Activated CD4-positive, alpha-beta T cell treated with anti-CD3 and anti-CD28 coated beads, Interleukin-2, Interleukin-6, amounts not matched to agents 100 ng/mL and 50 ng/mL, durations not matched to agents 16 hours and 8 hours (primary cell): ENCODE results near the gene XAGE3.
"Not testable (repeated sequence)": the region's sequence is repeated elsewhere in the genome, so short reads cannot be mapped to it uniquely, and the experiment has no call there.

Source experiments
- DNase-seq: peaks from one replicate; pipeline ENCODE4 v3.0.0-alpha.2; 2020

The XAGE3 gene, protein sequence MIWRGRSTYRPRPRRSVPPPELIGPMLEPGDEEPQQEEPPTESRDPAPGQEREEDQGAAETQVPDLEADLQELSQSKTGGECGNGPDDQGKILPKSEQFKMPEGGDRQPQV

GRCh38 chrX:52867610-52868348 lies at the start of gene XAGE3:
TSS of gene XAGE3 (minus strand) at chrX:52868083. CDS start at chrX:52867133, 950 bp downstream.
- DNase-seq: no peak

GRCh38 chrX:52914704-52915103 lies 46.8 kb upstream of the XAGE3 start:
- DNase-seq: not testable (repeated sequence)

DNA sequence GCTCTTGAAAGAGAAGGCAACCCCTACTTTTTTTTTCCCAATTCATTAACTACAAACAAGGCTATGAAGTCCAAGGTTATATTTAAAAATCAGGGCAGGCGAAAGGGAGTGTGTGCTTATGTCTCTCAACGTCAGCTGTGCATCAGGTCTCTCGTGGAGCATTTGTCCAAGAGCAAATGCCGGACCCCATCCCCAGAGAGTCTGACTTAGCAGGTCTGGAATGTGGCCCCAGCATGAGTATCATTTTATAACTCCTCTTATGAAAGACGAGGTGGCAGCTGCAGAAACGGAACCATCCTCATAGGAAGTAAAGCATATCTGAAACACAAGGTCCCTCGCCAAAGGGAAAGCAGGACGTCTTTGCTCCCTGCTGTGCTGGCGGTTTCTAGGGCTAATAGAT lies 45.8 kb upstream of the XAGE3 start:
- not testable (repeated sequence) for DNase-seq

- DNase-seq: not testable (repeated sequence)
Measured at GRCh38 chrX:52909313-52909969, 41.6 kb upstream of the XAGE3 start.

- DNase-seq: not testable (repeated sequence)
Measured at GRCh38 chrX:52907900-52908299, 40.0 kb upstream of the XAGE3 start.

GRCh38 chrX:52907137-52907536 lies 39.3 kb upstream of the XAGE3 start:
- not testable (repeated sequence) for DNase-seq

- not testable (repeated sequence) for DNase-seq
Measured at GRCh38 chrX:52906072-52906471, 38.2 kb upstream of the XAGE3 start.

DNA sequence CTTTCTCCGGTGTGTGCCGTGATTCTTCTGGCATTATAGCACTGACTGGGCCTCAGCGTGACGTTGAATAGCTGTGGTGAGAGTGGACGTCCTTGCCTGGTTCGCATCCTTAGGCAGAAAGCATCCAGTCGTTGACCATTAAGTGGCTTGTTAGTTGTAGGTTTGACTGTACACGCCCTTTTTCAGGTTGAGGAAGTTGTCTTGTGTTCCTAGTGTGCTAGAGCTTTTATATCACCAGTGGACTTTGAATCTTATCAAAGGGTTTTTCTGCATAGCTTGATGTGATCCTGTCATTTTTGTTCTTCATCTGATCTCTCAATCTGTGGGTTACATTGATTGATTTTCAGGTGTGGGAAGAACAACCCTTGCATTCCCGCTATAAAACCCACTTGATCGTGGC lies 37.6 kb upstream of the XAGE3 start:
- DNase-seq: not testable (repeated sequence)

- not testable (repeated sequence) for DNase-seq
Measured at GRCh38 chrX:52896855-52897709, 29.2 kb upstream of the XAGE3 start, which contains the start of gene FAM156B. TSS of gene FAM156B (plus strand) at chrX:52897330. CDS start at chrX:52907226, 9,896 bp downstream.

- DNase-seq: not testable (repeated sequence)
Measured at GRCh38 chrX:52896438-52896837, 28.6 kb upstream of the XAGE3 start.

GRCh38 chrX:52888090-52888489 lies 20.2 kb upstream of the XAGE3 start:
- not testable (repeated sequence) for DNase-seq

DNA sequence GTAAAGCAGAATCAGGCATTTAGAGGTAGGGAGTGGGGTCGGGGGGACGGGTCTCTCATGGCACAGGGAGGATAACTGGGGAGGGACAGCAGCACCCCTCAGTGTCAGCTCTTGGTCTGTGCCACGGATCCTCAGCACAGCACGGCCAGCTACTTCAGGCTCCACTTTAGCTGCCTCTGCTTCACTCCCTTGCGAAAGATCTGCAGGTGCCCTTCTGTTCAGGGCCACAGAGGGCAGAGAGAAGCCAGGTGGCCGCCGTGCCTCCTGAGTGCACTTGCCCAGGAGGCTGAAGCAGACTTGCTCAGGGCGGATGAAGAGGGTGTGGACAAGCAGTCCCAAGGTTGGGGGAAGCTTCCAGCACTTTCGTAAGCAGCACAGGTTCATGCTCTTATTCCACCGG lies 19.6 kb upstream of the XAGE3 start:
- not testable (repeated sequence) for DNase-seq

DNA sequence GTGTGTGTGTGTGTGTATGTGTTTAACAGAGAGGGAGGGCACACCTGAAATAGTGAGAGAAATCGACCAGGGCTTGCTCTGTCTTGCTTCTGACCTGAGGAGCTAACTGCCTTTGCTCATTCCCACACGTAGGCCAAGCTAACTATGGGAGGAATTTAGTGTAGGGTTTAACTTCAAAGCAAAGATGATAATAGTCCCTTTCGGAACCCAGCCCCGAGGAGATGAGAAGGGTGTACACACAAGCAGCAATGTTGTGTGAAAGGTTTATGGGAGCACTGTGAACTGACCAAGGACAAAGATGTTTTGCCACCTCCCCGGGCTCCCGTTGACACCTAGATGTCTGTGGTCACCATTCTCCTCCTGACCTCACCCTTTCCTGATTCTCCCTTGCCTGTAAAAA lies 8.5 kb upstream of the XAGE3 start:
- not testable (repeated sequence) for DNase-seq

GRCh38 chrX:52875436-52875835 lies 7.6 kb upstream of the XAGE3 start:
- not testable (repeated sequence) for DNase-seq

- peak; percentile 30 for DNase-seq
Measured at GRCh38 chrX:52874661-52875060, 6.8 kb upstream of the XAGE3 start.

DNA sequence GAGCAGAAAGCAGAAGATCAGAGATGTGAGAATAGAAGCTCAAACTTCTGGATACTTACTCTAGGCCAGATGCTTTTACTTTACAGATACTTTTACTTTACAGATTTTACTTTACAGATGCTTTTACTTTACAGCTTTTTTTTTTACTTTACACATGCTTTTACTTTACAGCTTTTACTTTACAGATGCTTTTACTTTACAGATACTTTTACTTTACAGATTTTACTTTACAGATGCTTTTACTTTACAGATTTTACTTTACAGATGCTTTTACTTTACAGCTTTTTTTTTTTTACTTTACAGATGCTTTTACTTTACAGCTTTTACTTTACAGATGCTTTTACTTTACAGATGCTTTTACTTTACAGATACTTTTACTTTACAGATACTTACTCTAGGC lies 5.9 kb upstream of the XAGE3 start:
- not testable (repeated sequence) for DNase-seq

DNA sequence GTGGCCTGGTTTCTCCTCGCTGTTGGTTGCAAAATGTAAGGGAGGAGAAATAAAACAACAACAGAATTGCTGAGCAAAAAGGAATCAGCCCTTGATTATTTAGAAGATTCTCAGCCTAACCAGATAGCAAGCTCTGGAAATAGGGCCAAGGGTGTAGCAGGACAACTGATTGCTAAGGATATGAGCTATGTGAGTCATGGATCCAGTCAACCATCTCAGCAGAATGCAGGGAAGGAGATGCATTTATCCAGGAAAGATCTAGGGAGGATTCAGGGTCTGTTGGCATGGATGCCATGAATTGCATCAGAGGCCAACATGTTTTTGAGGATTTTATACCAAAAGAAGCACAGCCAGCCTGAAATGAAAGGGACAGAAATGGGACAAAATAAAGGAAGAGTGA lies 2.2 kb upstream of the XAGE3 start:
- DNase-seq: no peak

DNA sequence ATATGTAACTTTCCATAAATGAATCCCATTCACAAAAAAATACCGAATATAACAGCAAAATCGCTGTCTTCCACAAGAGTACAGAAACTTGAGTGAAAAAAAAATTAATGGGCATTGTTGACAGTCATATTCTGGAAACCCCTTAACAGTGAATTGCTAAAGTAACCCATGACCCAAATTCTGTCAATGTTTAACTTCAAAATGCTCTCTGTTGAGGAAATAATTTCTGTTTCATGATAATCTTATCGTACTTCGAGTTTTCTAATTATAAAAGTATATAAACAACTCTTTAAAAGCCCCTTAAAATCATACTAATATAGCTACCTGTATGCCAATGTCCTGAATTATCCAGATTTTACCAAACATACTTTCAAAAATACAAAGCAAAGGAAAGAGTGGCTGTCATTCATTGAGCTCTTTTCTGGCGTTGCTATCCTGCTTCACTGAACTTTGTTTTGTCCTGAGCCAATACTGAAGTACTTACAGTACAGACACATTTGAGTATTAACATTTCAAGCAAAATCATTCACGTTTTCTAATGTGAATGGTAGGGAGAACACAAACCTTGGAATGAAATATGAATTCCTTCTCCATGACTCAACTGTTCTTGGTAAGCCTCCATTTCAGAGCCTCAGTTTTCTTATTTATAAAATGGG lies 2.4 kb downstream of the XAGE3 start:
- DNase-seq: no peak

DNA sequence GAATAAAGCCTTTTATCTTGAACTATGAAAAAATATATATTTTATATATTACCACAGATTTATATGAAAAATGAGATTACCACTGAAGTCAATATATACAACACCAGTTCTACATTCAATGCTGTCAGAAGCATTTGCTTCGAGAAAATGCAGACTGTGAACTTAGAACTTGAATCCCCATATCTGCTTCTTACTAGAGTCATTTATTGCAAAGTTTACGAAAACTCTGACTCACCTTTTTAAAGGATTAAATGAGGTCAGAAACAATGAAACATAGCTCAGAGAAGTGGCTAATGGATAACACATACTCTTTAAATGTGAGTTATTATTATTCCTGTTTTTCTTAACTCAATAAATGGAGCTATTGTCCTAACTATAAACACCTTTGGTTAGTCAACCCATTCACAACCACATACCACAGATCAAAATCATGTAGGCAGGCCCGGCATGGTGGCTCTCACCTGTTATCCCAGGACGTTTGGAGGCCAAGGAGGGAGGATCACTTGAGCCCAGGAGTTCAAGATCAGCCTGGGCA lies 10.8 kb downstream of the XAGE3 start:
- DNase-seq: not testable (repeated sequence)

GRCh38 chrX:52852110-52852860 lies 15.6 kb downstream of the XAGE3 start:
- no peak for DNase-seq

- not testable (repeated sequence) for DNase-seq
Measured at GRCh38 chrX:52843619-52844018, 24.3 kb downstream of the XAGE3 start.
